ENCODE measurements around the gene C1R.

The C1R gene

DNA sequence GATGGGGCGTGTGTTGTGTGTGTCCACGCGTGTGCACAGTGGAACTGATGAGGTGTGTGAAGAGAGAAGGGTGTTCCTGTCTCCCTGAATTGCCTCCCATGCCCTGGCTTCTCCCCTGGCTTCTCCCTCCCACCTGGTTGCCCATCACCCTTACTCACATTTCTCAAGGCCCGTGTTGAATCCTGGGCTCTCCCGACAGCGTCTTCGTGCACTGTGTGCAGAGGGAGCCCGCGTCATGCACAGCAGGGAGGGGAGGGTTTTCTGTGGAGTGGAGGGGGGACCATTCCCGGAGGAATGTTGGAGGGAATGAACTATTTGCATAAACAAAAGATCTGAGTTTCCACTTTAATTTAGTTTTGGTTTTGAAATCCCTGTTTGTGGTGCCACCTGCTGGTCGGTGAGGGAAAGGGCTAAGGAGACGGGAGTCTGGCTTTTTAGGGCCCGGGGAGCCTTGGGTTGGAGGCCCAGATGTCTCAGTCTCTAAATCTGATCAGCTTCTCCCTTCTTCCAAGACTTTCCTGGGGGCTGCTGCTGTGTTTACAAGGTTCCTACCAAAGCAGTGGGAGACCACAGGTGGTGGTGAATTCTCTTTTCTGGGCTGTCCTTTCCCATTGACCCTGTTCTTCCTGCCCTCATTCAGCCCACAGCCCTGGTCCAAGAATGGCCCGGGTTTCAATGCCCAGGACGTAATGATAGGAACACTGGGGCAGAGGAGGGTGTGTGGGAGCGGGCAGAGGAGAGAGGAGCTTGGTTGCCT is at the start of gene C1R:
Gene C1R (minus strand): TSS at position 217 of the 757 bp plus-strand sequence. CDS start 57 bp downstream, at position 160.
- no peak for DNase-seq

DNA sequence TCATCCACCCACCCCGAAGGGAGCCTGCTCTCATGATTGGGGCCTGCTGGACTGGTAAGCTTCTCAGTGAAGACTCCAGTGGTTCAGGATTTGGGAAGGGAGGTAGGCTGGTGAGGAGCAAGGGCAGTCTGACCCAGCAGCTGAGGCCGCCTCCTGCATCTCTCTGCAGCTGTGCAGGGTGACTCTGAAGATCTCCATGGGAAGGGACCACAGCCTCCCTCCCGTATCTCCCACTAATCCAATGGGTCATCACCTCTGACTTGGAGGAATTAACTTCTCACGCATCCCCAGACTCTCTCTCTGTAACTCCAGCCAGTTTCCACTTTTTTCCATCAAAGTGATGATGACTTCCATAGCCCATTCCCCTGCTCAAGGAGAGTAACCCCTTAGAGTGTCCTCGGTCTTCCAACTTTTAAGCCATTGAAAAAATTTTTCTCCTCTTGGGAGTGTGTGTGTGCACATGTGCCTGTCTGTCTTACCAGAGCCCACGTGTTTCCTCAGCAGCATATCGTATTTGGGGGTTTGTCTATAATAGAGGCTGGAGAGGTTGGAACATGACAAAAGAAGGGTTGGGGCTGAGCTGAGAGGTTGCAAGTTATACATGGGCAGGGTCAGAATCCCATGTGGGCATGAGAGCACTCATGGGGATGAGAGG is 49.2 kb upstream of the C1R start:
- no peak for DNase-seq

GRCh38 chr12:7139200-7139599 is 47.0 kb upstream of the C1R start:
- no peak for DNase-seq

DNA sequence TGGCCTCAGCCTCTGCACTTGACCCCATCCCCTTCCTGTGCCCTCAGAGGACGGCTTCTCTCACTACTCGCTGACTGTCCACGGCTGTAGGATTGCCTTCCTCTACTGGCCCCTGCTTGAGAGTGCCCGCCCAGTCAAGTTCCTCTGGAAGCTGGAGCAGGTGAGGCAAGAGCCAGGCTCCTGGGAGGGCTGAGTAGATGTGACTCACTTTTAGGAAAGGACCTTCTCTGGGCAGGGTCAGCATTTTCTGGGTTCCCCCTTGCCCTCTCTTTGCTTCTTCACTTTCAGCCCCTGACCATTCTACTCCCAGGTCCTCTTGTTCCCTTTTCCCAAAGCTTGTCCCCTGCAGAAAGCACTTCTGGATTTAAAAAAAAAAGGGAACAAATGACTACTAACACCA is 45.7 kb upstream of the C1R start:
- no peak for DNase-seq

GRCh38 chr12:7136676-7137075 is 44.4 kb upstream of the C1R start:
- DNase-seq = no peak

- DNase-seq = no peak
These were observed 43.8 kb upstream of the C1R start for GRCh38 chr12:7136071-7136470.

- DNase-seq = no peak
These were observed 42.3 kb upstream of the C1R start for GRCh38 chr12:7134396-7135166.

GRCh38 chr12:7131502-7131866 is 39.2 kb upstream of the C1R start:
- DNase-seq = no peak

GRCh38 chr12:7130701-7131501 is 38.7 kb upstream of the C1R start:
- DNase-seq = peak; percentile 54

DNA sequence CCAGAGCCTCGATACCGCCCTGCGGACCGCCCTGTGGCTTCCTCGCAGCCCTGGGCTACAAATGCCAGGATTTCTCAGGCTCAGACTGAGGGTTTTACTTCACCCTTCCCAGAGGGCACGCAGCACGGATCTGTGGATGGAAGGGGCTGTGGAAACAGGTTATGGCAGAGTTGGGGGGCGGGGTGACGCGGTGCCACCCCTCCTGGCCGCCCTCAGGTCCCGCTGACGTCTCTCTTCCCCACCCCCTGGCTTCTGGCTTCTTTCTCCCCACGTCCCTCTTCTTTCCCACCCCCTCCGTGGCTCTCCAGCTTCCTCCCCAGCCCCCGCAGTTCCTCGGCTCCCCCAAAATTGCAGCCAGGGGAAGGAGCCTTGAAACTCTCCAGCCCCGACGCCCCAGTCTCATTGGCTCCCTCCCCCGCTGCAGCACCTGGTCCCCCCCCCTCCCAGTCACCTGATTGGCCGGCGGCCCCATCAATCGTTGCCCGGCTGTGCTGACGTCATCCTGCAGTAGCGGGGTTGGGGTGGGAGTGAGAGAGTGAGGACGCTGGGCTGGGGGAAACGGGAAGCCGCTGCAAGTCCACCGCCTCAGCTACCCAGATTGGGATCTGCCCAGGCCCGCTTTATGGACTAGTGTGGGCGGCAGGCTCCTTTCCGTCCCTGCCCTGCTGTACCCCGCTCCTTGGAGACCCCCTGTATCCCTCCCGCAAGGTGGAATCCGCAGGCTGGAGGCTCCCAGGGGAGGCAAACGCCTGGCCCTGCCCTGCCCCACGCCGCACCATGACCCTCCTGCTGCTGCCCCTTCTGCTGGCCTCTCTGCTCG is 37.8 kb upstream of the C1R start, which contains the start of gene CLSTN3:
Gene CLSTN3 (plus strand): TSS at position 500 of the 820 bp plus-strand sequence. CDS start 278 bp downstream, at position 778.
- DNase-seq = peak; percentile 28

- DNase-seq = no peak
These were observed 37.1 kb upstream of the C1R start for GRCh38 chr12:7129287-7129871.

GRCh38 chr12:7128681-7129286 is 36.5 kb upstream of the C1R start, which contains the start of gene RBP5:
Gene RBP5, minus strand, starts transcription at chr12:7128889. Its CDS starts 114 bp downstream, at chr12:7128775.
- no peak for DNase-seq

GRCh38 chr12:7127916-7128626 is 35.8 kb upstream of the C1R start:
- no peak for DNase-seq

DNA sequence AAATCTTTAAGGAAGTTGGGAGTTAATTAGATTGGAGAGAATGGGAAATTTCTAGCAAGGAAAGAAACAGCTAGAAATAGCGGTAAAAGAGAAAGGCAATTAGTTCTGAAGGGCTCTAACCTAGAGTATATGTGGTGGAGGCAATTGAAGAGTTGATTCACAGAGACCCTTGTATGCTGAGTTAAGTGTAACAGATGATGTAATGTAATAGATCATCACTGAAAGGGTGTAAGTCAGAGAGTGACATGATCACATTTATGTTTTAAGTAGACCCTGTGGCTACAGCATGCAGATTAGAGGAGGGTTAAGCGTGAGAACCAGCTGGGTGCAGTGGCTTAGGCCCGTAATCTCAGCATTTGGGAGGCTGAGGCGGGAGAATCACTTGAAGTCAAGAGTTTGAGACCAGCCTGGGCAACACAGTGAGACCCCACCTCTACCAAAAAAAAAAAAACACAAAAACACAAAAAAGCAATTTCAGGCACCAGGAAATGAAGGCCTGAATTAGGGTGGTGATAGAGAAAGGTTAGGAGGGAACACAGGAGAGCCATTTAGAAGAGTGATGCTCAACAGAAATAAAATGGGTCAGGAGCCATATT is 33.5 kb upstream of the C1R start:
- DNase-seq = no peak

DNA sequence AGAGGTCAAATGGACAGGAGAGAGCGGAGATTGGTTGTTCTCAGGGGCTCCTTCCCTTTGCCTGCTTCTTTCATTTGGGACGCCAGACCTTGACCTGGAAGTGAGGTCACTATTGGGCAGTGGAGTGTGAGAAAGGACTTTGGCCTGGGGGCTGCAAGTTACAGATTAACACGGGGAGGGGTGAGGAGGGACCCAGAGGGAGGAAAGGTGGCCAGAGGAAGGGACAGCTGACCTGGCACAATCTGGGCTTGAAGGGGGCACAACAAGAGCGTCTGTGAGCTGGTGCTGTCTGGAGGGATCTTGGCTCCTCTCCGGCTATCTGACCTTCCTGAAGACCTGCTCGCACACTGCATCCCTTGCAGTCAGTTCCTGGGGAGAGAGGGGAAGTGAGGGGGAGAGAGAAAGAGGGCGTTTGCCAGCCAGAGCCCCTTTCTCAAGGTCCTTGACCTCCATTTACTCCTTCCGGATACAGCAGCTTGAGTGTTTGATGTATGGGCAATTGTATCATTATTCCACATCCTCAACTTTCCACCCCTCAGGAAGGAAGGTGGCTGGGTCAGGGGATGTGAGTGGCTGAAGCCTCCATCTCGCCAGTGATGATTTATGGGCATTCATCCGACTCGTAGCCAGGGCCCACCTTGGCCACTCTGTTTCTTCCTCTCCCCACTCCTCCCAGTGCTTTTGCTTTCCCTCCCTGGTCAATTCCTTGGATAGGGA is 31.7 kb upstream of the C1R start:
- DNase-seq = no peak

DNA sequence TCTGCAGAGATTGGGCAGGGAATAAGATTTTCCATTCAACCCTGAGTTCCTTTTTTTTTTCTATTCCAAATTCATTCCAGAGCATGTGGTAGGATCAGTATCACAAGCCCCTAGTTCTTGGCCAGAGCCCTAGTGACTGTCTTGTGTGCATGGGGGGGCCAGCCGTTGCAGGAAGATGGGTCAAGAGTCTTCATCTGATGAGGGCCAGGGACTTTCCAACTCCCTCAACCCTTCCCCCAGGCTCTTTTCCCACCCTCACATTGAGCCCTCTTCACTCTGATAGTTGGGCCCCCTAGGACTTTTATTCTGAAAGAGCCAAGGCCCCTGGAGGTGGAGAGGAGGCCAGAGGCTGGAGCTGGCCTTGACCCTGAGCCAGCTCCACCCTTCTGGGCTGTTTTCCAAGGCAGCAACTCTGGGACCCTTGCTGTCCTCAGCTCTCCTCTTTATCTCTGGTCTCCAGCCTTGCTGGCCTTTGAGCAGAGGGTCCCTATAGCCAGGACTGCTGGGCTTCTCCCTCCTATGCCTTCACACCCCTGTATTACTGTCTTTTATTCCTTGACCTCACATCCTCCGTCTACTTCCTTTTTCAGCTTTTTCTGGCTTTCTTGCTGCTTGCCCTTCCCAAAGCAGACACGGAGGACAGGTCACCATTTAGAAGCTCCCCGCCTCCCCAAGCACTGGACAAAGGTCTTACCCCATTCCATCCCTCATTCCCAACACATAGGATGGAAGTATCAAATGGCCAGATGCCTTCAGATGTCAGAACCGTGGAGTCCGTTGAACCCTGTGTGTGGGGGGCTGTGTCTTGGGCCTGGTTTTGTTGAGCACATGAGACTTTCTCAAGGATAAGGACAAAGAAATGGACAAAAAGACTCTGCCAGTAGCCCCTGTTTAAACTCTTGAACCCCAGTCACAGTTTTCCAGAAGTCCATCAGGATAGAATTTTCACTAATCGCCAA is 30.8 kb upstream of the C1R start:
- no peak for DNase-seq

DNA sequence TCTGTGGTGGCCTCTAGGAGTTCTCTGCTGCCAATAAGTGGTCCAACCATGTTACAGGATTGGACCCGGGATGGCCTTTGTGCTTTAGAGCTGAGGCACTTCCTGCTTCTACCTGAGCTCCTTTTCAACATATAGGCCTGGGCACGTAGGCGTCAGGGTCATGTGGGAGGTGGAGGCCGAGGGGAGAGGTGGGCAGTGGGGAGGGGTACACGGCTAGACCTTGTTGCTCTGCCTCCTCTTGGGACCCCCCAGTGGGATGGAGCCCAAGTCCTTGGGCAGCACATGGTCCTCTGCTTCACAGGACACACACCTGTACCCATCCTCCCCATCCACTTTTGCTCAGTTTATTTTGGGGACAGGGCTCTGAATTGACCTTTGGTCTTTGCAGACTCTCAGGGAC is 29.1 kb upstream of the C1R start:
- DNase-seq = no peak

DNA sequence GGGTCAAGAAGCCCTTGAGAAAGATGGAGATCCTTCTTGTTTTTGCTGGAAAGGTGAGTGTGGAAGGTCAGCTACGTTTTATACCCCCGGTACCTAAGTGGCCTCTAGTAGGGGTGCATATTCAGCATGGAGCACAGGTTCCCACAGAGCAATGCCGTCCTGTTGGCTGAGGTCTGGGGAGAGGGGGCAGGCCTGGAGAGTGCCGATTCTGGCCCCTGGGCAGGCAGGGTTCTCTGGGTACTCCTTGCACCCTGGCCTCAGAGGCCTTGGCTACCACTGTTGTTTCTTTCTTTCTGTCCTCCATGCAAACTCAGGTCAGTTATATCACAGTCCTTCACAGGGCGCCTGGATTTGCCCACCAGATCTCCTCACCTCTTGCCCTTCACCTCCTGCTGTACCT is 27.9 kb upstream of the C1R start:
- no peak for DNase-seq
